Stimulated activated CD4-positive, alpha-beta T cell treated with anti-CD3 and anti-CD28 coated beads, Interleukin-4, amount 100 ng/mL, for 4 hours (primary cell): ENCODE data around the gene ZNF718.
A peak's percentile ranks its signal among the peaks of the same experiment; 100 is the strongest.
"Not testable (repeated sequence)": the region's sequence is repeated elsewhere in the genome, so short reads cannot be mapped to it uniquely, and the experiment has no call there.

Experiments used
- DNase-seq, 2 experiments: peaks; one replicate each; pipeline ENCODE4 v3.0.0-alpha.2; 2020

Gene ZNF718

GRCh38 chr4:124275-125081 is at the start of gene ZNF718:
ZNF718 (plus strand) TSS chr4:124501; CDS start chr4:124671, 170 bp downstream.
- peak; percentile 83 to 91 for DNase-seq

DNA sequence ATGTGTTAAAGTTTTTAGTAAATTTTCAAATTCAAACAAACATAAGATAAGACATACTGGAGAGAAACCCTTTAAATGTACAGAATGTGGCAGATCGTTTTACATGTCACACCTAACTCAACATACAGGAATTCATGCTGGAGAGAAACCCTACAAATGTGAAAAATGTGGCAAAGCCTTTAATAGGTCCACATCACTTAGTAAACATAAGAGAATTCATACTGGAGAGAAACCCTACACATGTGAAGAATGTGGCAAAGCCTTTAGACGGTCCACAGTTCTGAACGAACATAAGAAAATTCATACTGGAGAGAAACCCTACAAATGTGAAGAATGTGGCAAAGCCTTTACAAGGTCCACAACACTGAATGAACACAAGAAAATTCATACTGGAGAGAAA is 38.4 kb upstream of the ZNF718 start:
- DNase-seq = no peak

- DNase-seq = not testable (repeated sequence)
Measured at GRCh38 chr4:86559-87324, 37.6 kb upstream of the ZNF718 start.

DNA sequence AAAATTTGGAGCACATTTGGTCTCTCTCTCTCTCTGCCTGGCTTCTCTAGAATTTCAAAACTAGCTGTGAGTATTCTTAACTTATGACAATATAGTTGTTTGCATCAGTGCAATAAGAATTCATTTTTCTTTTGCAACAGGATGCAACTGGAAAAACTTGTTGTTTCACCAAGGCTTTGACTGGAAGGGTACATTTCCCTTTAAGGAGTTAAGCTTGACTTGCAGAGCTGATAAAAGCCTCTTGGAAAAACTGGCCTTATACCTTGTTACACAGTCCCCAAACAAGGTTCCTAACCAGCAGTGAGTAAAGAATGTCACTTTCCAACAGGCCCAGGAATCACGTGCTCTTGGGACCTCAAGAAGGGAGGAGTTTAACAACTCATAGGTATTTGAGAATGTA is 25.9 kb upstream of the ZNF718 start:
- DNase-seq = no peak

DNA sequence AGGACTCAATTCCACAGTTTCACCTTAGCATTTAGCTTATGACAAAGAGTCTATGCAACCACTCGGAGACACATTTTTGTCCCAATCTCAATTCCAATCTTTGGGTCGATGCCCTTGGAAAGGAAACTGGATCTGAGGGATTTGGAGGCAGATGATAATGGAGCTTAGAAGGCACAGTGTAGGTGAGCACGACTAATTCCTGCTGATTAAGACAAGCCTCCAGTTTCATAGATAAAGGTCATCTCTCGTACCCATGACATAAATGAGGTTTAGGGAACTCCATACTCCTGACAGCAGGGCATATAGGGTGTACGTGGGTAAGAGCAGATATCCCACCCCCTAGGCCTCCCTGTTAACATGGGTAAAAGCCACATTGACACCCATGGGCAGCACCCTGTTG is 24.4 kb upstream of the ZNF718 start:
- no peak for DNase-seq

- no peak for DNase-seq
Measured at GRCh38 chr4:107083-107443, 17.2 kb upstream of the ZNF718 start.

DNA sequence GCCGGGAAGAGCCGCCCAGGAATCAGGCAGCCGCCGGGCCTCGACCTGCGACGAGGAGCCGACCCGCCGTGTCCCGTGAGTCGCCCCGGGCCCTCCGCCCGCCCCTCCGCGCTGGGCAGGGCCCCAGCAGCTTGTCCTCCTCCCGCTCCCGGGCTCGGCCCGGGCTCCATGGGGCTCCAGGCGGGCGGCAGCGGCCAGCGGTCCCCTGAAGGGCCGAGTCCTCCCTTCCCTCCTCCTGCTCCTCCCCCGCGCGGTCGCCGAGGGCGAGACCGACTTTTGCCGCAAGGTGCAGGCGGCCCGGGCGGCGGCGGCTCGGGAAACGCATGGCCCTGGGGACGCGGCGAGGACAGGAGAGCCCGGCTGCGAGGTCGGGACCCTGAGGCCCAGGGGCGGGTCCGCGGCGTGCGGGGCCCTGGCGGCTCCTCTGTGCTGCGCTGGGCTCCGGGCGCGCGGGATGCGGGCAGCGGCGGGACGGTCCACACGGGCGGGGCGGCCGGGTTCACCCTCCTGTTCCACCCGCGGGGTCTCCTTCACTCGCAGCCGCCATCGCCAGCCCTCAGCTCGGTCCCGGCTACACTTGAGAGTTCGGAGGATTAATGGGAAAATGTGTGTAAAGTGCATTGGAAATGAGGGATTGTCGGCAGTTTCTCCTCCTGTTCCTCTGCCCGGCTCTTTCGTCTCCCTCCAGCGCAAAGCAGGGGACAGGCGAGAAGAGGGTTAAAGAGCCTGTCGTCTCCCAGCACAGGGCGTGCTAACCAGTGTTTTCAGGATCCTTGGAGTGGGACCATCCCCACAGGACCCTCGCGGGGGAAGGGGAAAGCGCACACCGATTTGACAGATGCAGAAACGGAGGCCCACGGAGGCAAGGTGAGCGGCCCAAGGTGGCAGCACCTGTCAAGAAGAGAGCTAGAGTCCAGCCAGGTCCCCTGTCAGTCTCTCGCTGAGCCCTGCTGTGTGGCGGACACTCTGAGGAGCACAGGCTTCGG is 16.6 kb upstream of the ZNF718 start:
- no peak for DNase-seq

DNA sequence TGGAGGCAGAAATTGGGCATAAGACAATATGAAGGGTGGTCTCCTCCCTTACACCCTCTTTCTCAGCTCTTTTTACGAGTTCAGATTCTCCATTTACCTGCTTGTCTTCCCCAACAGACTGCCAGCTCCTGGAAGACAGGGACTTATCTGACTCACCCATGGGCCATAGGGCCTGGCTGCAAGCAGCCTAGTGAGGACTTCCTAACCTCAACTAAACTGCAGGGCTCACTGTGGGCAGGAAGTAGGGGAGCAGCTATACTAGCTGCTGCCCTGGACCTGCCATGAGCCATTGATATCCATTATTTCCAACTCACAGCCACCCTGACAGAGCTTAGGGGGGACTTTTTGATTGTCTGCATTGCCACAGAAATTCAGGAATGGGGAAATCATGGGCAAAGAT is 11.5 kb upstream of the ZNF718 start:
- no peak for DNase-seq

GRCh38 chr4:113732-114131 is 10.6 kb upstream of the ZNF718 start:
- no peak for DNase-seq

DNA sequence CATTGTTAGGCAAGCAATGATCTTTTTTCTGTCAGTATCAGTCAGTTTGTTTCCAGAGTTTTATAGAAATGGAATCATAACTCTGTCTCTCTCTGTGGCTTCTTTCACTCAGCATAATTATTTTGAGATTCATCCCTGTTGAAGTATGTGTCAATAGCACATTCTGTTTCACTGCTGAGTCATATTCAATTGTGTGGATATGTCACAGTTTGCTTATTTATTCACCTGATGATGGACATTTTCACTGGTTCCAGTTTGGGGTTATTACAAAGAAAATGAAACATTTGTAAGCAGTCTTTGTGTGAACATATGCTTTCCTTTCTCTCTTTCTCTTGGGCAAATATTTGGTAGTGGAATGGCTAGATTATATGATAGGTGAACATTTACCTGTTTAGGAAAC is 10.2 kb upstream of the ZNF718 start:
- no peak for DNase-seq

DNA sequence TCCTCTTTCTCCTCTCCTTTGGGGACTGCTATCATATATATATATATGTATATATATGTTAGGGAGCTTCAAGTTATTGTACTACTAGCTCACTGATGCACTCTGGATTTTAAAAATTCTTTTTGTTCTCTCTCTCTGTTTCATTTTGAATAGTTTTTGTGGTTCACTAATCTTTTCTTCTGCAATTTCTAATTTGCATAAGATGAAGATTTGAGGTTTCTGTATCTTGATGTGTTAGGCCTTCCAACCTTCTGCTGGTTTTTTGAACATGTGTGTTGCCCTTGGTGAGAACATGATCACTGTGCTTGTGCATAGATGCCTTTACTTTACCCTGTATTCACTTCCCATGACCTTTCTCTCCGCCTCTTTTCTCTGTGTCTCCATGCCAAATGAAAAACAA is 7.8 kb upstream of the ZNF718 start:
- no peak for DNase-seq

- no peak for DNase-seq
Measured at GRCh38 chr4:120616-121015, 3.7 kb upstream of the ZNF718 start.

GRCh38 chr4:121408-122084 is 2.8 kb upstream of the ZNF718 start:
- peak in 1 of 2 experiments; percentile 7 for DNase-seq

DNA sequence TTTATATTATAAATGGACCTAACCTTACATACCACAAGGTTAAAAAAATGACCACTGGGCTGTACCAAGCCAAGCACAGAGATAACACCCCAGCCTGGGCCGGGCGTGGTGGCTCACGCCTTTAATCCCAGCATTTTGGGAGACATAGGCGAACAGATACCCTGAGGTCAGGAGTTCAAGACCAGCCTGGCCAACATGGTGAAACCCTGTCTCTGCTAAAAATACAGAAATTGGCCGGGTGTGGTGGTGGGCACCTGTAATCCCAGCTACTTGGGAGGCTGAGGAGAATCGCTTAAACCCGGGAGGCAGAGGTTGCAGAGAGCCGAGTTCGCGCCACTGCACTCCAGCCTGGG is 403 bp upstream of the ZNF718 start:
- not testable (repeated sequence) for DNase-seq

DNA sequence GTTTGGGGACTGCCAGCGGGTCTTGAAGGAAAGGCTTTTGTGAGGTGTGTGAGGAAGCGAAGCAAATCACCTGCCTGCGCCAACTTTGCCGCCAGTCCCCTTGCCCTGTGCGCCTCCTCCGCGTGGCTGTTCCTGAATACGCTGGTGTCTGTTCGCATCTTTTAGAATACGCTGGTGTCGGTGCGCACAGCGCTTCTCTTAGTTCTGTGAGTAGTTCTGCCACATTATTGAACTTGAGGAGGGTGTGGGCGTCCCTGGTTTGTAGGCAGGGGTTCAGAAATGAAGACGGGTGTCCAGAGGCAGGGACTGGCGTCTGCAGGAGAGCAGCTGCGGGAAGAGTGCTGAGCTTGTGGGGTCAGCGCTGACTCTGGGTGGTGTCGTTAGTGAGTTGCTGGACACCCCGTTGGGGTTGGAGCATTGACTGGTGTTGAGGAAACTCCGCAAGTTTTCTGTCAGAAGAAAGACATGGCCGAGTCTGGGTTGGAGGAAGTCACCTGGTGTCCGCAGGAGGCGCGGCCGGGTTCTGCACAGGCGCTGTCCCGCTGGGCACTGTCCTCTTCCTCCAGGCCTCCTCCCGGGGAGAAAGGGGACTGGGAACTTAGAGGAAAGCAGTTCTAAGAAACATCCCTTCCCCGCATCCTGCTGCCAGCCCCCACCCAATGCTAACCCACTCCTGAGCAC is 930 bp downstream of the ZNF718 start:
- peak in 1 of 2 experiments; percentile 46 for DNase-seq

GRCh38 chr4:125833-126232 is 1.5 kb downstream of the ZNF718 start:
- no peak for DNase-seq

DNA sequence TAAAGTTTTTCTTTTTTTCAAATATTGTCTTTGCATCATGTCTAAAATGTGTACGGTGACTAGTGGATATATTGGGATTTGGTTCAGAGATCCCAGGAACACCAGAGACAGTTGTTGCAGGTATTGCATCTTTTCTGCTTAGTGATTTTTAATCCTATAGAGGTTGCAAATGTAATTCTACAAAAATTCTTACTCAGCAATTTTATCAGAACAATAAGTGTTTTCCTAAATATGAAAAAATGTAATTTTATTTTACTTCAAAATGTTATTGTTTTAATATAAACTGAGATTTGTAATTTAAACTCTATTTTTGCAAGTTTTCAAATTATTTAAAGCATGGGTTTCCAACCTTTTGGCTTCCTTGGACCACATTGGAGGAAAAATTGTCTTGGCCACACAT is 8.2 kb downstream of the ZNF718 start:
- DNase-seq = no peak

DNA sequence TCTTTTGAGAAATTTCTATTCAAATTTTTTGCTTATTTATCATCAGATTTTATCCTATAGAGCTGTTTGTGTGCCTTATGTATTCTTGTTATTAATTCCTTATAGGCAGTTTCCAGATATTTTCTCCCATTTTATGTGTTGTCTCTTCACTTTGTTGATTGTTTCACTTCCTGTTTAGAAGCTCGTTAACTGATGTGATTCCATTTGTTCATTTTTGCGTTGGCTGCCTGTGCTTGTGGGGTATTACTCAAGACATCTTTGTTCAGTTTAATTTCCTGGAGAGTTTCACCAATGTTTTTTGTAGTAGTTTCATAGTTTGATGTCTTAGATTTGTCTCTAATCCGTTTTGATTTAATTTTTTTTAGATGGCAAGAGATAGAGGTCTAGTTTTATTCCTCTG is 14.6 kb downstream of the ZNF718 start:
- DNase-seq = no peak

GRCh38 chr4:139691-140090 is 15.4 kb downstream of the ZNF718 start:
- no peak for DNase-seq

- no peak for DNase-seq
Measured at GRCh38 chr4:146621-147020, 22.3 kb downstream of the ZNF718 start.

DNA sequence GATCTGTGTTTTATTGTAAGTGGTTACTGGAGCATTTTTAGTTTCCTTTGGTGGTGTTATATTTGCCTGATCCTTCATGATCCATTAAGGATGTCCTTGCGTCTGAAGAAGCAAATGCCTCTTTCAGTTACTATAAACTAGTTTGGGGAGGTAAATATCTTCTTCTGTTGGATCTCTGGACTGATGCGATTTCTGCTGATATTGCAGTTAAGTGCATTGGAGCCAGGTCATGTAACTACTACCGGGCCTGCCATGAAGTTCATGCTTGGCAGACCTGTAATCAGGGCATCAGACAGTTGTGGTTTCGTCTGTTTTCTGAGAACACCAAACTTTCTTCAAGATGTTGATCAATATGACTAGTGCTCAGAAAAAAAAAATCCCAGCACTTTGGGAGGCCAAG is 22.9 kb downstream of the ZNF718 start:
- DNase-seq = no peak
